Smooth muscle cell (in vitro differentiated cells): ENCODE data around the gene MADD. TPM values are rescaled to one million over a fixed set of nuclear protein-coding genes. Genes with fewer than 3 reads are reported as not detected.

Source experiments
- DNase-seq: peaks from one replicate; lab custom pipeline; 2025; ENCODE audit not compliant: unreplicated experiment; lab: John Stamatoyannopoulos, UW
- H2AFZ ChIP-seq: fragments of 200-600 bp; sonication (generic); 2 replicates; pipeline ENCODE4 v1.6.0; 2016; ENCODE audit warnings: antibody characterized with exemption, low read depth, mild to moderate bottlenecking
- H3F3A ChIP-seq: fragments of 200-600 bp; sonication (generic); 2 replicates; pipeline ENCODE4 v1.6.0; 2017; ENCODE audit warnings: antibody characterized with exemption, low read depth
- H3K27ac ChIP-seq: fragments of 200-600 bp; sonication (generic); 2 replicates; pipeline ENCODE4 v1.5.1; 2016; ENCODE audit warnings: low read depth, mild to moderate bottlenecking
- H3K27me3 ChIP-seq: fragments of 200-600 bp; sonication (generic); 2 replicates; pipeline ENCODE4 v1.6.1; 2016; ENCODE audit warnings: low read depth, mild to moderate bottlenecking
- H3K36me3 ChIP-seq: fragments of 200-600 bp; sonication (generic); 2 replicates; pipeline ENCODE4 v1.5.1; 2016; ENCODE audit warnings: low read depth
- H3K4me1 ChIP-seq: fragments of 200-600 bp; sonication (generic); 2 replicates; pipeline ENCODE4 v1.5.1; 2016; ENCODE audit warnings: low read depth
- H3K4me2 ChIP-seq: fragments of 200-600 bp; sonication (generic); 2 replicates; pipeline ENCODE4 v1.6.0; 2016; ENCODE audit warnings: mild to moderate bottlenecking
- H3K4me3 ChIP-seq: fragments of 200-600 bp; sonication (generic); 2 replicates; pipeline ENCODE4 v1.5.1; 2016; ENCODE audit warnings: mild to moderate bottlenecking
- H3K79me2 ChIP-seq: fragments of 200-600 bp; sonication (generic); 2 replicates; pipeline ENCODE4 v1.6.0; 2016; ENCODE audit warnings: low read depth, mild to moderate bottlenecking
- H3K9ac ChIP-seq: fragments of 200-600 bp; sonication (generic); 2 replicates; pipeline ENCODE4 v1.6.0; 2016; ENCODE audit warnings: low read depth
- H3K9me3 ChIP-seq: fragments of 200-600 bp; sonication (generic); replicated peaks from 2 replicates; pipeline ENCODE4 v1.5.1; 2016; ENCODE audit warnings: low read depth
- H4K20me1 ChIP-seq: fragments of 200-600 bp; sonication (generic); 2 replicates; pipeline ENCODE4 v1.6.0; 2016; ENCODE audit warnings: low read depth
- CTCF ChIP-seq: fragments of 200-600 bp; sonication (generic); IDR thresholded peaks from 2 replicates; pipeline ENCODE4 v1.5.1; 2017; ENCODE audit warnings: borderline replicate concordance, mild to moderate bottlenecking, antibody characterized with exemption; ENCODE audit not compliant: insufficient read depth, poor library complexity, severe bottlenecking
- WGBS: methylation state at CpG from one replicate; pipeline ENCODE4 v1.1.7; 2016; ENCODE audit warnings: low lambda C conversion rate; 5-methylcytosine and 5-hydroxymethylcytosine counted together
- polyA plus RNA-seq: library from polyadenylated mRNA; unstranded; fragments of >200 nt; fragmentation: Nextera tagmentation; extraction: Ambion mirVana; gene quantifications from 2 replicates; pipeline ENCODE4 v1.2.1, GENCODE V29; 2016
- total RNA-seq: library from RNA; depleted of rRNA; stranded (reverse); fragments of >200 nt; gene quantifications from 2 replicates; pipeline ENCODE4 v1.2.3, GENCODE V29; 2014

The MADD gene
- total and polyA plus RNA-seq, 2 experiments from 2014 or later = 13.1 to 24.2 TPM

GRCh38 chr11:47329431-47329986 lies 59.6 kb downstream of the MADD start:
- no peak for DNase-seq
- Histone ChIP-seq H3K4me1 (no peaks in the 10 kb centered on the region), H3K27me3 (no peaks in the 10 kb centered on the region), H4K20me1 (no peaks in the 10 kb centered on the region), H3K4me3 (no peak overlapping the region), H3K9ac (no peak overlapping the region), H3K9me3 (no peaks in the 10 kb centered on the region), H3K4me2 (no peak overlapping the region), H2AFZ (no peak overlapping the region), H3K79me2 (no peaks in the 10 kb centered on the region), H3F3A (no peaks in the 10 kb centered on the region), H3K27ac (no peak overlapping the region), H3K36me3 (no peaks in the 10 kb centered on the region)
- 97% methylated on average over 12 of the region's 12 CpGs for WGBS
- TF ChIP-seq CTCF = no peak

GRCh38 chr11:47329987-47330931 lies 60.3 kb downstream of the MADD start:
- DNase-seq = no peak
- no peaks in the 10 kb centered on the region for H3F3A ChIP-seq
- H4K20me1 ChIP-seq = no peaks in the 10 kb centered on the region
- no peak overlapping the region for H3K4me2 ChIP-seq
- H3K79me2 ChIP-seq = no peaks in the 10 kb centered on the region
- H2AFZ ChIP-seq = no peak overlapping the region
- H3K27me3 ChIP-seq = no peaks in the 10 kb centered on the region
- H3K4me3 ChIP-seq = no peak overlapping the region
- no peaks in the 10 kb centered on the region for H3K9me3 ChIP-seq
- no peak overlapping the region for H3K9ac ChIP-seq
- TF ChIP-seq CTCF = no peak
- 87% methylated on average over 16 of the region's 16 CpGs for WGBS
- no peaks in the 10 kb centered on the region for H3K4me1 ChIP-seq
- H3K27ac ChIP-seq = no peak overlapping the region
- no peaks in the 10 kb centered on the region for H3K36me3 ChIP-seq

- Histone ChIP-seq H3K36me3 (no peaks in the 10 kb centered on the region), H3K4me2 (no peak overlapping the region), H3K4me3 (no peak overlapping the region), H3F3A (no peaks in the 10 kb centered on the region), H2AFZ (no peak overlapping the region), H3K27me3 (no peaks in the 10 kb centered on the region), H3K4me1 (no peaks in the 10 kb centered on the region), H3K27ac (no peak overlapping the region), H4K20me1 (no peaks in the 10 kb centered on the region), H3K9me3 (no peaks in the 10 kb centered on the region), H3K79me2 (no peaks in the 10 kb centered on the region), H3K9ac (no peak overlapping the region)
- DNase-seq = no peak
- TF ChIP-seq CTCF = no peak
- 90% methylated on average over 21 of the region's 21 CpGs for WGBS
These were observed 61.7 kb downstream of the MADD start for GRCh38 chr11:47331454-47332302.
